Measurements from ENCODE around the gene ADAMTS16.

Gene ADAMTS16

GRCh38 chr5:5264727-5265126 is 124.6 kb downstream of the ADAMTS16 start:
- Histone ChIP-seq H3K9me3 (replicated peaks; ENCODE audit: insufficient read depth, low read length) (no peaks in the 10 kb centered on the region), H3K27ac (ENCODE audit: low read length) (no peak overlapping the region), H3K4me1 (ENCODE audit: low read length) (no peaks in the 10 kb centered on the region), H3K4me2 (ENCODE audit: low read depth, low read length) (no peak overlapping the region), H3K9ac (ENCODE audit: low read length) (no peak overlapping the region), H3K27me3 (replicated peaks; ENCODE audit: insufficient read depth, low read length) (no peaks in the 10 kb centered on the region), H3K79me2 (ENCODE audit: low read length) (no peaks in the 10 kb centered on the region), H3K9me2 (replicated peaks; ENCODE audit: insufficient read depth, low read length) (no peaks in the 10 kb centered on the region), H4K20me1 (ENCODE audit: insufficient read depth, low read length) (no peaks in the 10 kb centered on the region), H3K4me3 (ENCODE audit: low read length) (no peak overlapping the region), H2AFZ (ENCODE audit: low read length) (no peak overlapping the region), H3K36me3 (replicated peaks; ENCODE audit: insufficient read depth, low read length) (no peaks in the 10 kb centered on the region), H3F3A (ENCODE audit: insufficient read depth, low read length) (no peaks in the 10 kb centered on the region)
- no peak for TF ChIP-seq EZH2 (optimal IDR thresholded peaks at IDR 0.05; ENCODE audit: low read depth, low read length)
- TF ChIP-seq CTCF (IDR thresholded peaks at IDR 0.05; ENCODE audit: low read length) = no peak
- no peak for TF ChIP-seq EZH2phosphoT487 (IDR thresholded peaks at IDR 0.05; ENCODE audit: low read length)
- DNase-seq = no peak

- no peaks in the 10 kb centered on the region for H3K36me3 ChIP-seq (replicated peaks; ENCODE audit: insufficient read depth, low read length)
These were observed 126.2 kb downstream of the ADAMTS16 start for GRCh38 chr5:5266297-5266696.

GRCh38 chr5:5270161-5270560 is 130.0 kb downstream of the ADAMTS16 start:
- Histone ChIP-seq H3K4me2 (ENCODE audit: low read depth, low read length) (no peak overlapping the region), H3F3A (ENCODE audit: insufficient read depth, low read length) (no peaks in the 10 kb centered on the region), H4K20me1 (ENCODE audit: insufficient read depth, low read length) (no peaks in the 10 kb centered on the region), H3K9me3 (replicated peaks; ENCODE audit: insufficient read depth, low read length) (no peaks in the 10 kb centered on the region), H3K27me3 (replicated peaks; ENCODE audit: insufficient read depth, low read length) (no peaks in the 10 kb centered on the region), H3K27ac (ENCODE audit: low read length) (no peak overlapping the region), H3K9me2 (replicated peaks; ENCODE audit: insufficient read depth, low read length) (no peaks in the 10 kb centered on the region), H3K4me3 (ENCODE audit: low read length) (no peak overlapping the region), H3K36me3 (replicated peaks; ENCODE audit: insufficient read depth, low read length) (no peaks in the 10 kb centered on the region), H2AFZ (ENCODE audit: low read length) (no peak overlapping the region), H3K9ac (ENCODE audit: low read length) (no peak overlapping the region), H3K4me1 (ENCODE audit: low read length) (no peaks in the 10 kb centered on the region), H3K79me2 (ENCODE audit: low read length) (no peaks in the 10 kb centered on the region)
- no peak for TF ChIP-seq CTCF (IDR thresholded peaks at IDR 0.05; ENCODE audit: low read length)
- TF ChIP-seq EZH2phosphoT487 (IDR thresholded peaks at IDR 0.05; ENCODE audit: low read length) = no peak
- TF ChIP-seq EZH2 (optimal IDR thresholded peaks at IDR 0.05; ENCODE audit: low read depth, low read length) = no peak
- DNase-seq = no peak

More at GRCh38 chr5:5266297-5266696, 126.2 kb downstream of the ADAMTS16 start:
- Histone ChIP-seq H3K27me3 (replicated peaks; ENCODE audit: insufficient read depth, low read length) (no peaks in the 10 kb centered on the region), H3K27ac (ENCODE audit: low read length) (no peak overlapping the region), H4K20me1 (ENCODE audit: insufficient read depth, low read length) (no peaks in the 10 kb centered on the region), H3K9ac (ENCODE audit: low read length) (no peak overlapping the region), H2AFZ (ENCODE audit: low read length) (no peak overlapping the region), H3K9me3 (replicated peaks; ENCODE audit: insufficient read depth, low read length) (no peaks in the 10 kb centered on the region), H3K4me1 (ENCODE audit: low read length) (no peaks in the 10 kb centered on the region), H3K79me2 (ENCODE audit: low read length) (no peaks in the 10 kb centered on the region), H3F3A (ENCODE audit: insufficient read depth, low read length) (no peaks in the 10 kb centered on the region), H3K4me2 (ENCODE audit: low read depth, low read length) (no peak overlapping the region), H3K9me2 (replicated peaks; ENCODE audit: insufficient read depth, low read length) (no peaks in the 10 kb centered on the region), H3K4me3 (ENCODE audit: low read length) (no peak overlapping the region)
- TF ChIP-seq EZH2 (optimal IDR thresholded peaks at IDR 0.05; ENCODE audit: low read depth, low read length) = no peak
- TF ChIP-seq EZH2phosphoT487 (IDR thresholded peaks at IDR 0.05; ENCODE audit: low read length) = no peak
- TF ChIP-seq CTCF (IDR thresholded peaks at IDR 0.05; ENCODE audit: low read length) = no peak
- no peak for DNase-seq

Data from MM.1S (cell line).